Mesenchymal stem cell (in vitro differentiated cells and primary cell): Measurements from ENCODE around the gene TEDC2.

ENCODE experiments used
- DNase-seq: peaks from one replicate; pipeline ENCODE4 v3.0.0-alpha.2; 2013
- H2AFZ ChIP-seq: one replicate; pipeline ENCODE4 v1.6.1; 2013; ENCODE audit warnings: low read depth, mild to moderate bottlenecking, control low read depth, inconsistent platforms, low read length, moderate library complexity
- H2AK5ac ChIP-seq: 2 replicates; pipeline ENCODE4 v1.6.1; 2013; ENCODE audit warnings: low read length, moderate library complexity, mild to moderate bottlenecking, inconsistent platforms; ENCODE audit not compliant: severe bottlenecking
- H2BK120ac ChIP-seq: one replicate; pipeline ENCODE4 v1.6.1; 2013; ENCODE audit warnings: low read depth, mild to moderate bottlenecking, inconsistent platforms, low read length, moderate library complexity
- H2BK12ac ChIP-seq, 2 experiments: one replicate each; pipeline ENCODE4 v1.6.1; 2013; ENCODE audit warnings: inconsistent platforms in 2 of 2, low read length in 2 of 2, mild to moderate bottlenecking in 2 of 2, moderate library complexity in 2 of 2, control low read depth in 1 of 2
- H2BK15ac ChIP-seq: one replicate; pipeline ENCODE4 v1.6.1; 2013; ENCODE audit warnings: mild to moderate bottlenecking, low read depth, inconsistent platforms; ENCODE audit not compliant: poor library complexity, severe bottlenecking
- H2BK5ac ChIP-seq: 2 replicates; pipeline ENCODE4 v1.6.1; 2013; ENCODE audit warnings: low read depth, mild to moderate bottlenecking, low read length, control low read depth, inconsistent platforms; ENCODE audit not compliant: poor library complexity, severe bottlenecking
- H3K14ac ChIP-seq, 2 experiments: one replicate each; pipeline ENCODE4 v1.6.1; 2013; ENCODE audit warnings: inconsistent platforms in 2 of 2, low read length in 2 of 2, control low read depth in 1 of 2, mild to moderate bottlenecking in 1 of 2, moderate library complexity in 1 of 2
- H3K18ac ChIP-seq, 2 experiments: one replicate each; pipeline ENCODE4 v1.6.1; 2013; ENCODE audit warnings: inconsistent platforms in 2 of 2, low read length in 2 of 2, control low read depth in 1 of 2, low read depth in 1 of 2, mild to moderate bottlenecking in 1 of 2
- H3K23ac ChIP-seq, 2 experiments: one replicate each; pipeline ENCODE4 v1.6.1; 2013; ENCODE audit warnings: inconsistent platforms in 2 of 2, low read length in 2 of 2, mild to moderate bottlenecking in 2 of 2, moderate library complexity in 2 of 2, control low read depth in 1 of 2
- H3K27ac ChIP-seq: 2 replicates; pipeline ENCODE4 v1.5.1; 2013; ENCODE audit warnings: mild to moderate bottlenecking, moderate library complexity, low read length, control low read depth, inconsistent platforms; ENCODE audit not compliant: poor library complexity, severe bottlenecking
- H3K27me3 ChIP-seq, 2 experiments: 2 replicates each; pipeline versions ENCODE4 v1.6.1 to v1.7.0; 2013; ENCODE audit warnings: low read length in 2 of 2, mild to moderate bottlenecking in 2 of 2, moderate library complexity in 2 of 2, control low read depth in 1 of 2, inconsistent platforms in 1 of 2; ENCODE audit not compliant: control insufficient read depth in 1 of 2, insufficient read depth in 1 of 2
- H3K36me3 ChIP-seq, 2 experiments: 2 replicates each; pipeline versions ENCODE4 v1.6.1 to v1.7.0; 2013; ENCODE audit warnings: low read length in 2 of 2, control low read depth in 1 of 2, inconsistent platforms in 1 of 2, low read depth in 1 of 2, mild to moderate bottlenecking in 1 of 2; ENCODE audit not compliant: insufficient read depth in 2 of 2, control insufficient read depth in 1 of 2
- H3K4ac ChIP-seq, 2 experiments: one replicate each; pipeline ENCODE4 v1.6.1; 2013; ENCODE audit warnings: inconsistent platforms in 2 of 2, low read length in 2 of 2, mild to moderate bottlenecking in 2 of 2, moderate library complexity in 2 of 2, control low read depth in 1 of 2, low read depth in 1 of 2
- H3K4me1 ChIP-seq: 2 replicates; pipeline ENCODE4 v1.6.1; 2013; ENCODE audit warnings: low read depth, low read length, control low read depth; ENCODE audit not compliant: control insufficient read depth, insufficient read depth
- H3K4me2 ChIP-seq: 2 replicates; pipeline ENCODE4 v1.6.1; 2013; ENCODE audit warnings: low read length, mild to moderate bottlenecking, inconsistent platforms; ENCODE audit not compliant: poor library complexity, severe bottlenecking
- H3K4me3 ChIP-seq, 2 experiments: 2 replicates each; pipeline versions ENCODE4 v1.5.1 to v1.7.0; 2013; ENCODE audit warnings: low read length in 2 of 2, mild to moderate bottlenecking in 2 of 2, control low read depth in 1 of 2, low read depth in 1 of 2; ENCODE audit not compliant: insufficient read depth in 1 of 2
- H3K79me1 ChIP-seq: replicated peaks from 2 replicates; pipeline ENCODE4 v1.6.1; 2013; ENCODE audit warnings: mild to moderate bottlenecking, control low read depth, low read length, inconsistent platforms; ENCODE audit not compliant: poor library complexity, severe bottlenecking
- H3K9ac ChIP-seq: 2 replicates; pipeline ENCODE4 v1.7.0; 2013; ENCODE audit warnings: mild to moderate bottlenecking, low read length, moderate library complexity
- H3K9me3 ChIP-seq: 2 replicates; pipeline ENCODE4 v1.7.0; 2013; ENCODE audit warnings: mild to moderate bottlenecking, low read length; ENCODE audit not compliant: control insufficient read depth
- H4K8ac ChIP-seq: one replicate; pipeline ENCODE4 v1.6.1; 2013; ENCODE audit warnings: inconsistent platforms, mild to moderate bottlenecking, low read length, moderate library complexity
- H4K91ac ChIP-seq: one replicate; pipeline ENCODE4 v1.6.1; 2013; ENCODE audit warnings: mild to moderate bottlenecking, low read length, inconsistent platforms
- WGBS: methylation state at CpG from one replicate; pipeline ENCODE4 v1.1.7; 2013; ENCODE audit warnings: mixed read lengths; 5-methylcytosine and 5-hydroxymethylcytosine counted together

Gene TEDC2

DNA sequence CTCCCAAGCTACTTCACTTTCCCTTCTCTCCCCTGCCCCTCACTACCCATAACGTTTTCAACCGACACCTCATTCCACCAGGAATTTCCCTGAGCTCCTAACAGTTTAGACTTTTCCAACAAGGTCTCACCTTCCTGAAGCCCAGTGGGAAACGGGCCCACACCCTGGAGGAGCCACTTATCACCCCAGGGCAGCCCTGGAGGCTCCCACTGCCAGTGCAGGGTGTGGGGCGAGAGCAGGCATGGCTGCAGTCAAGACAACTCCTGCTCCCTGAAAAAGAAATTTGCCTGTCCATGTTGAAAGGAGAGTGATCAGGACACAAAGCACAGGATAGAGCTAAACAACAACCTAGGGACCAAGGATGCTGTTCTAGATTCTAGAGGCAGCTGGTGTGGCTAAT is 32.4 kb upstream of the TEDC2 start:
- H2BK15ac ChIP-seq: no peak overlapping the region
- no peak overlapping the region for H3K23ac ChIP-seq
- H3K4me2 ChIP-seq: no peak overlapping the region
- H2BK120ac ChIP-seq: no peak overlapping the region
- H3K27ac ChIP-seq: no peak overlapping the region
- no peak overlapping the region for H3K9ac ChIP-seq
- peaks cover 4 to 6% of the 10 kb centered on the region in 2 experiments for H3K36me3 ChIP-seq
- no peak overlapping the region for H2BK5ac ChIP-seq
- H3K79me1 ChIP-seq: peaks cover 12% of the 10 kb centered on the region
- no peak overlapping the region for H2BK12ac ChIP-seq
- 83% methylated on average over 4 of the region's 4 CpGs for WGBS
- no peaks in the 10 kb centered on the region for H3K9me3 ChIP-seq
- H4K91ac ChIP-seq: no peak overlapping the region
- H3K4ac ChIP-seq: no peak overlapping the region
- H3K4me3 ChIP-seq: no peak overlapping the region
- no peak overlapping the region for H3K18ac ChIP-seq
- no peak overlapping the region for H2AFZ ChIP-seq
- no peak overlapping the region for H3K14ac ChIP-seq
- H2AK5ac ChIP-seq: no peak overlapping the region
- H3K27me3 ChIP-seq: peaks cover 0 to 1% of the 10 kb centered on the region in 2 experiments
- peaks cover 15% of the 10 kb centered on the region for H3K4me1 ChIP-seq
- no peak for DNase-seq
- H4K8ac ChIP-seq: no peak overlapping the region

GRCh38 chr16:2428051-2428783 is 31.7 kb upstream of the TEDC2 start:
- 48% methylated on average over 18 of the region's 28 CpGs for WGBS
- peak overlapping the region; percentile 81 to 97 for H3K18ac ChIP-seq
- H3K9me3 ChIP-seq: no peaks in the 10 kb centered on the region
- peak overlapping the region; percentile 82 to 93 for H3K4me3 ChIP-seq
- H2AFZ ChIP-seq: peak overlapping the region; percentile 80
- peak overlapping the region in 1 of 2 experiments; percentile 6 for H3K23ac ChIP-seq
- H3K9ac ChIP-seq: peak overlapping the region; percentile 85
- no peak for DNase-seq
- H3K79me1 ChIP-seq: peaks cover 19% of the 10 kb centered on the region
- H2AK5ac ChIP-seq: no peak overlapping the region
- H3K4ac ChIP-seq: no peak overlapping the region
- peak overlapping the region in 1 of 2 experiments; percentile 7 for H2BK12ac ChIP-seq
- no peaks in the 10 kb centered on the region for H3K27me3 ChIP-seq
- peaks cover 11 to 13% of the 10 kb centered on the region in 2 experiments for H3K36me3 ChIP-seq
- no peak overlapping the region for H4K91ac ChIP-seq
- peak overlapping the region; percentile 64 for H3K4me2 ChIP-seq
- H3K4me1 ChIP-seq: peaks cover 15% of the 10 kb centered on the region
- no peak overlapping the region for H2BK120ac ChIP-seq
- peak overlapping the region; percentile 12 for H2BK15ac ChIP-seq
- no peak overlapping the region for H2BK5ac ChIP-seq
- H3K27ac ChIP-seq: no peak overlapping the region
- H4K8ac ChIP-seq: no peak overlapping the region
- peak overlapping the region in 1 of 2 experiments; percentile 56 for H3K14ac ChIP-seq

DNA sequence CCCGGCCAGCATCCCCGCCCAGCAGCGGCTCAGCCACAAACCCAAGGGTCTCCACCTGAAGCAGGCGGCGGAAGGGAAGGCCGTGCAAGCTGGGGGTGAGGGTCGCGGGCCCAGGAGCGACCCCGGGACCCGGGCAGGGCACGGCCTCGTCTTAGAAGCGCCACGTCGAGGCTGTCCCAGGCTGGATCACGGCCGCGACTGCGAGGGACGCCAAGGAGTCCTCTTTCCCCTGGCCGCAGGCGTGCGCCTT is 31.2 kb upstream of the TEDC2 start:
- Histone ChIP-seq H3K18ac (peak overlapping the region; percentile 81 to 97), H3K9ac (peak overlapping the region; percentile 85), H2BK15ac (peak overlapping the region; percentile 12), H2AFZ (peak overlapping the region; percentile 80), H2BK12ac (peak overlapping the region; percentile 33 to 54), H3K4me2 (peak overlapping the region; percentile 64), H3K9me3 (no peaks in the 10 kb centered on the region), H2BK5ac (no peak overlapping the region), H3K14ac (peak overlapping the region in 1 of 2 experiments; percentile 95), H2BK120ac (no peak overlapping the region), H4K8ac (peak overlapping the region; percentile 83), H2AK5ac (no peak overlapping the region), H3K4me3 (peak overlapping the region; percentile 82 to 93), H3K4ac (peak overlapping the region; percentile 8 to 73), H3K36me3 (peaks cover 14 to 16% of the 10 kb centered on the region in 2 experiments), H3K79me1 (peaks cover 24% of the 10 kb centered on the region), H3K27ac (no peak overlapping the region), H3K27me3 (no peaks in the 10 kb centered on the region), H3K4me1 (peaks cover 15% of the 10 kb centered on the region), H4K91ac (peak overlapping the region; percentile 9), H3K23ac (peak overlapping the region in 1 of 2 experiments; percentile 6)
- WGBS: 3% methylated on average over 12 of the region's 24 CpGs
- no peak for DNase-seq

GRCh38 chr16:2429034-2429770 is 30.7 kb upstream of the TEDC2 start, which contains the start of gene CCNF:
TSS of gene CCNF (plus strand) at chr16:2429447. CDS start at chr16:2429482, 35 bp downstream.
- peak within 1 kb of the TSS; percentile 89 for H3K4me2 ChIP-seq
- peak within 1 kb of the TSS; percentile 80 for H2AFZ ChIP-seq
- H4K8ac ChIP-seq: peak within 1 kb of the TSS; percentile 83
- H4K91ac ChIP-seq: peak within 1 kb of the TSS; percentile 70
- H3K9ac ChIP-seq: peak within 1 kb of the TSS; percentile 85
- H2BK12ac ChIP-seq: peak within 1 kb of the TSS; percentile 33 to 67
- H3K4me1 ChIP-seq: peaks cover 15% of the 10 kb centered on the region
- WGBS: under 1% methylated on average over 70 of the region's 103 CpGs
- H2BK120ac ChIP-seq: peak within 1 kb of the TSS; percentile 23
- H2AK5ac ChIP-seq: no peak within 1 kb of the TSS
- peak within 1 kb of the TSS; percentile 91 to 97 for H3K18ac ChIP-seq
- H3K9me3 ChIP-seq: no peaks in the 10 kb centered on the region
- H3K36me3 ChIP-seq: peaks cover 14 to 19% of the 10 kb centered on the region in 2 experiments
- H3K4me3 ChIP-seq: peak within 1 kb of the TSS; percentile 89 to 93
- no peaks in the 10 kb centered on the region for H3K27me3 ChIP-seq
- no peak within 1 kb of the TSS for H3K27ac ChIP-seq
- peak within 1 kb of the TSS; percentile 39 to 91 for H3K23ac ChIP-seq
- H3K79me1 ChIP-seq: peaks cover 25% of the 10 kb centered on the region
- peak within 1 kb of the TSS; percentile 70 for H2BK15ac ChIP-seq
- peak within 1 kb of the TSS in 1 of 2 experiments; percentile 95 for H3K14ac ChIP-seq
- peak; percentile 95 for DNase-seq
- peak within 1 kb of the TSS; percentile 61 to 73 for H3K4ac ChIP-seq
- no peak within 1 kb of the TSS for H2BK5ac ChIP-seq
